ENCODE data around the gene ZNF428. TPM values are rescaled to one million over a fixed set of nuclear protein-coding genes. Genes with fewer than 3 reads are reported as not detected.

The ZNF428 gene
- total RNA-seq, 2 experiments from 2014 or later, result 28.5 to 98.1 TPM

DNA sequence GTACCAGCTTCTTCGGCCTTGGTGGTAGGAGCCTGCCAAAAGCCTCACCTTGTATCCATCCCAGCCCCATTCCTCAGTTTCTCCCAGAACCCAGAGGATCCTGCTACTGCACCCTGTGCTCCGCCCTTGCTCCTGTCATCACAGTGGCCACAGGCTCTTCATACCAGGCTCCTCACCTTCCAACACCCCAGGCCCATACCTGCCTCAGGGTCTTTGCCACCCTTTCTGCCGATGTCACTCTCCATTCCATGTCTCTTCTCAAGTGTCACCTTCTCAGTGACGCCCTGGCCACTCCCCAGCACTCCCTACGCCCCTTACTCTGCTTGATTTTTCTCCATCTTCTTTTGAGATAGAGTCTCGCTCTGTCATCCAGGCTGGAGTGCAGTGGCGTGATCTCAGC lies 9.6 kb downstream of the ZNF428 start:
- Histone ChIP-seq H3K4me2 (ENCODE audit: low read length) (no peak overlapping the region), H3K9me2 (ENCODE audit: insufficient read depth, low read length) (no peaks in the 10 kb centered on the region), H3K9me3 (ENCODE audit: low read length) (no peaks in the 10 kb centered on the region), H3K4me3 (ENCODE audit: low read depth, low read length, poor library complexity, severe bottlenecking) (no peak overlapping the region), H3K4me1 (ENCODE audit: insufficient read depth, low read length, poor library complexity, severe bottlenecking) (no peaks in the 10 kb centered on the region), H3K79me2 (ENCODE audit: insufficient read depth, low read depth, low read length) (no peaks in the 10 kb centered on the region; the same call in 1 of the 2 replicates), H4K20me1 (ENCODE audit: insufficient read depth, low read length) (no peaks in the 10 kb centered on the region), H3K36me3 (ENCODE audit: insufficient read depth, low read length) (peaks cover 63% of the 10 kb centered on the region), H2AFZ (ENCODE audit: low read length) (no peak overlapping the region), H3K27ac (ENCODE audit: low read depth, low read length, poor library complexity, severe bottlenecking) (no peak overlapping the region)
- intact Hi-C loops (cut with micrococcal nuclease; ENCODE audit: unreplicated experiment), result no loop called here
- POLR2A ChIA-PET, result no interaction called here
- CTCF ChIA-PET (ENCODE audit: unreplicated experiment), result no interaction called here
- BruUV-seq (replicated peaks), result no TSS peak
- no peak for TF ChIP-seq EZH2phosphoT487 (IDR thresholded peaks at IDR 0.05; ENCODE audit: borderline replicate concordance, low read depth, low read length)
- TF ChIP-seq, protein P1, sequence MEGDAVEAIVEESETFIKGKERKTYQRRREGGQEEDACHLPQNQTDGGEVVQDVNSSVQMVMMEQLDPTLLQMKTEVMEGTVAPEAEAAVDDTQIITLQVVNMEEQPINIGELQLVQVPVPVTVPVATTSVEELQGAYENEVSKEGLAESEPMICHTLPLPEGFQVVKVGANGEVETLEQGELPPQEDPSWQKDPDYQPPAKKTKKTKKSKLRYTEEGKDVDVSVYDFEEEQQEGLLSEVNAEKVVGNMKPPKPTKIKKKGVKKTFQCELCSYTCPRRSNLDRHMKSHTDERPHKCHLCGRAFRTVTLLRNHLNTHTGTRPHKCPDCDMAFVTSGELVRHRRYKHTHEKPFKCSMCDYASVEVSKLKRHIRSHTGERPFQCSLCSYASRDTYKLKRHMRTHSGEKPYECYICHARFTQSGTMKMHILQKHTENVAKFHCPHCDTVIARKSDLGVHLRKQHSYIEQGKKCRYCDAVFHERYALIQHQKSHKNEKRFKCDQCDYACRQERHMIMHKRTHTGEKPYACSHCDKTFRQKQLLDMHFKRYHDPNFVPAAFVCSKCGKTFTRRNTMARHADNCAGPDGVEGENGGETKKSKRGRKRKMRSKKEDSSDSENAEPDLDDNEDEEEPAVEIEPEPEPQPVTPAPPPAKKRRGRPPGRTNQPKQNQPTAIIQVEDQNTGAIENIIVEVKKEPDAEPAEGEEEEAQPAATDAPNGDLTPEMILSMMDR (conservative IDR thresholded peaks at IDR 0.05; ENCODE audit: low read length), result no peak
- no peak for DNase-seq (ENCODE audit: low spot score)

DNA sequence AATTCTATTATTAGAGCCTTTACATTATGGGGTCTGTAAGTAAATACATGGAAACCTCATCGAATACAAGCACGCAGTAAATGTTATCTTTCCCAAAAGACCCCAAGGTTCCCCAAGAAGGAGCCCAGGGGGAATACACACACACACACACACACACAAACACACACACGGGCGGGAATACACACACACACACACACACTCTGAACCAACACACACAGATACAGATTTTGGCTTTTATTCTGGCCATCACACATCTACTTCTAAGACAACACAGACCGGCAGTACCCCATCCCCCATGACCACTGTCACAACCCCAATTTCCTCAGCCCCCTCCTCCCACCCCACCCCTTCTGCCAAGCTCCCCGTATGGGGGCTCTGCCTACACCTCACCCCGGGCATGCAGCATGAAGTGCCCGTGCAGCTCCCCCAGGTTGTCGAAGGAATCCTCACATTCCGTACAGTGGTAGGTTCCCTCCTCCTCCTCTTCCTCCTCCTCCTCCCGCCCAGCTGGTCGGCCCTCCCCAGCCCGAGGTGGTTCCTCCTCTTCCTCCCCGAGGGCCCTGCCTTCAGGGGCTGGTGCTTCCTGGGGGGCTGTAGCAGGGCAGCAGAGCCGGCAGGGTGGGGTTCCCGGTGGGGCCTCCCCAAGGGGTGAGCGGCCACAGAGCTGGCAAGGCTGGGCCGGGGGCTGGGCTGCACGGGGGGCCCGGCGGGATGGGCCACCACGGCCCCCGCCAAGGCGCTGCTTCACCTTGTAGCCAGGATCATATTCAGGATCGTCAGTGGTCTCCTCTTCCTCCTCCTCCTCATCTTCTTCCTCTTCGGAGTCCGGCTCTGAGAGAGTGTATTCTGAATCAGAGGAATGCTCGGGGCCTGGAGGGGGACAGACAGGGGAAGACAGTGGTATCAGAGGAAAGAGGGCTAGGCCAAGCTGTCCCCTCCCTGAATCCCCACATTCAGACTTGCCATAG lies 11.9 kb downstream of the ZNF428 start:
- Histone ChIP-seq H3K36me3 (ENCODE audit: insufficient read depth, low read length) (peaks cover 55% of the 10 kb centered on the region), H3K79me2 (ENCODE audit: insufficient read depth, low read depth, low read length) (no peaks in the 10 kb centered on the region), H2AFZ (ENCODE audit: low read length) (no peak overlapping the region), H3K4me1 (ENCODE audit: insufficient read depth, low read length, poor library complexity, severe bottlenecking) (peaks cover 6% of the 10 kb centered on the region), H3K27ac (ENCODE audit: low read depth, low read length, poor library complexity, severe bottlenecking) (no peak overlapping the region), H3K4me3 (ENCODE audit: low read depth, low read length, poor library complexity, severe bottlenecking) (no peak overlapping the region), H3K4me2 (ENCODE audit: low read length) (no peak overlapping the region), H4K20me1 (ENCODE audit: insufficient read depth, low read length) (no peaks in the 10 kb centered on the region), H3K9me3 (ENCODE audit: low read length) (no peaks in the 10 kb centered on the region), H3K9me2 (ENCODE audit: insufficient read depth, low read length) (no peaks in the 10 kb centered on the region)
- intact Hi-C loops (cut with micrococcal nuclease; ENCODE audit: unreplicated experiment), result no loop called here
- DNase-seq (ENCODE audit: low spot score), result no peak
- TF ChIP-seq, protein P1 (conservative IDR thresholded peaks at IDR 0.05; ENCODE audit: low read length), result no peak
- no peak for TF ChIP-seq EZH2phosphoT487 (IDR thresholded peaks at IDR 0.05; ENCODE audit: borderline replicate concordance, low read depth, low read length)
- CTCF ChIA-PET (ENCODE audit: unreplicated experiment), result no interaction called here
- POLR2A ChIA-PET, result no interaction called here
- TSS peak; percentile 78 for BruUV-seq (replicated peaks)
